ENCODE measurements around the gene OVOL1. TPM values are rescaled to one million over a fixed set of nuclear protein-coding genes. Genes with fewer than 3 reads are reported as not detected.

The OVOL1 gene
- total RNA-seq, 3 donors from 2014 or later (not counting 1 experiment from before 2014, with no cell fraction given) = 0.11 to 0.12 TPM; not detected in 1

DNA sequence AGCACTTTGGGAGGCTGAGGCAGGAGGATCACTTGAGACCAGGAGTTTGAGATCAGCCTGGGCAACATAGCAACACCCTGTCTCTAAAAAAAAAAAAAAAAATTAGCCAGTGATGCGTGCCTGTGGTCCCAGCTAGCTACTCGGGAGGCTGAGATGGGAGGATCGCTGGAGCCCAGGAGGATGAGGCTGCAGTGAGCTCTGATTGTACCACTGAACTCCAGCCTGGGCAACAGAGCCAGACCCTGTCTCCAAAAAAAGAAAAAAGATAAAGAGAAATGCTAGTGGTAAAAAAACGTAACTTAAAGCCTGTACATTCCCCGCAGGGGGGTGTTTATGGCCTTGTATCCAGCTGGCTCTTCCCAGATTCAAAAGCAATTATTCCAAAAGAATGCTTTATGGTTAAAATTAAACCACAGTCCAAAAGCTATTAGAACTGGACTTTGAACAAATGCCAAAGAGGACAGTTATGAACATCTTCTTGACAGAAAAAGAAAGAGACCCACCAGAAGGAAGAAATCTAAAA lies 30.5 kb downstream of the OVOL1 start:
- TF ChIP-seq CTCF (IDR thresholded peaks at IDR 0.05) = no peak
- DNase-seq = no peak
- no peaks in the 10 kb centered on the region for H3K27me3 Mint-ChIP-seq (ENCODE audit: low read depth in 2 of 2)
- H3K36me3 Mint-ChIP-seq = no peaks in the 10 kb centered on the region
- H3K4me1 Mint-ChIP-seq = peaks cover 14% of the 10 kb centered on the region in 2 donors
- intact Hi-C loops (cut with micrococcal nuclease) = loop anchor here (5.0 kb wide), 1 partner anchor 190 kb away; no protein-coding TSS in a partner anchor
- ATAC-seq = no peak
- Histone ChIP-seq H3K27ac (ENCODE audit: low read length) (peak overlapping the region; percentile 52), H3K4me3 (ENCODE audit: low read length) (peak overlapping the region; percentile 33), H3K27me3 (ENCODE audit: control insufficient read depth, insufficient read depth, low read length) (no peaks in the 10 kb centered on the region), H3K4me1 (ENCODE audit: control insufficient read depth, insufficient read depth, low read length) (peaks cover 14% of the 10 kb centered on the region), H3K36me3 (ENCODE audit: control insufficient read depth, insufficient read depth, low read length) (no peaks in the 10 kb centered on the region), H3K9me3 (ENCODE audit: control insufficient read depth, insufficient read depth, low read length) (no peaks in the 10 kb centered on the region)
- peak overlapping the region; percentile 93 for H3K4me3 Mint-ChIP-seq
- H3K9me3 Mint-ChIP-seq = no peaks in the 10 kb centered on the region
- H3K27ac Mint-ChIP-seq = peak overlapping the region; percentile 51 to 69
- WGBS (ENCODE audit: insufficient coverage) = 88% methylated on average over 5 of the region's 5 CpGs

DNA sequence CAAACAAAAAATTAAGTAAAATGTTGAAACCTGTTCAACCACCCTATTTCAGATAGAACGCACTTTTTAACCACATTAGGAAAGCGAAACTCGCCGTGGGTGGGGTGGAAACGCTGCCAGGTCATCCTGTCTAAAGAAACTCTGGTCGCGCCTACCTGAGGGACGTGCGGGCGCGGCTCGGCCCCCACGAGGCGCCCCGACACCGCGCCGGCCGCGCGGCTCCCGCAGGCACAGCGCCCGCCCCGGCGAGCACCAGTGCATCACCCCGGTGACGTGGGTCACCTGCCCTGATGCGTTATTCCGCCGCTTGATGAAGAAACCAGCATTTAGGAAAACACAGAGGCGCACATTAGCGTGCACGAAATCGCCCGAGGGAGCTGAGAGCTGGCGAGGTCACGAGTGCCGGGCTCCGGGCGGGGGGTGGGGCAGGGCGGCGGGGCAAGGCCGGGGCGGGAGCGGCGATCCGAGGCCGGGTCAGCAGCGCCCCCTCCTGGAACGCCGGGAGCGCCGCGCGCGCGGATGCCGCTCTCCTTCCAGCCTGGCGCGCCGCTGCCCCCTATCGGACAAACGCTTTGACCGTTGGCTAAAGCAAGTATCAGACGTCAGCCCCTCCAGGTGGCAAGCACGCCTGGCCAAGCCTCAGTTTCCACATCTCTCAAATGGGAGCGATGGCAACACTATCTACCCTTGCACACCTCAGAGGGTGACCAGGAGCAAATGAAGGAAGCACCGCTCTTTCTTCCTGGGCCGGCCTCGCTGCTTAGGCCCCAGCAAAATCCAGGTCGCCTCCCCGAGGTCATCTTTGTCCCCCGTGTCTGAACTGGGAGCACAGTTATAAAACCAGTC lies 31.2 kb downstream of the OVOL1 start:
- Histone ChIP-seq H3K27me3 (ENCODE audit: control insufficient read depth, insufficient read depth, low read length) (no peaks in the 10 kb centered on the region), H3K27ac (ENCODE audit: low read length) (peak overlapping the region; percentile 52), H3K4me3 (ENCODE audit: low read length) (peak overlapping the region; percentile 33), H3K9me3 (ENCODE audit: control insufficient read depth, insufficient read depth, low read length) (no peaks in the 10 kb centered on the region), H3K36me3 (ENCODE audit: control insufficient read depth, insufficient read depth, low read length) (no peaks in the 10 kb centered on the region), H3K4me1 (ENCODE audit: control insufficient read depth, insufficient read depth, low read length) (peaks cover 14% of the 10 kb centered on the region)
- peak; percentile 96 to 98 for DNase-seq
- peak overlapping the region; percentile 51 to 69 for H3K27ac Mint-ChIP-seq
- H3K27me3 Mint-ChIP-seq (ENCODE audit: low read depth in 2 of 2) = no peaks in the 10 kb centered on the region
- no peaks in the 10 kb centered on the region for H3K36me3 Mint-ChIP-seq
- WGBS (ENCODE audit: insufficient coverage) = 7% methylated on average over 74 of the region's 74 CpGs
- ATAC-seq = peak; percentile 98 to 100 (median 98)
- peaks cover 14% of the 10 kb centered on the region in 2 donors for H3K4me1 Mint-ChIP-seq
- no peaks in the 10 kb centered on the region for H3K9me3 Mint-ChIP-seq
- intact Hi-C loops (cut with micrococcal nuclease) = loop anchor here (1.0 to 5.0 kb wide), 5 partner anchors 37 to 191 kb away; partner anchors contain the start of gene AP5B1
- peak; percentile 100 for TF ChIP-seq CTCF (IDR thresholded peaks at IDR 0.05)
- H3K4me3 Mint-ChIP-seq = peak overlapping the region; percentile 93

DNA sequence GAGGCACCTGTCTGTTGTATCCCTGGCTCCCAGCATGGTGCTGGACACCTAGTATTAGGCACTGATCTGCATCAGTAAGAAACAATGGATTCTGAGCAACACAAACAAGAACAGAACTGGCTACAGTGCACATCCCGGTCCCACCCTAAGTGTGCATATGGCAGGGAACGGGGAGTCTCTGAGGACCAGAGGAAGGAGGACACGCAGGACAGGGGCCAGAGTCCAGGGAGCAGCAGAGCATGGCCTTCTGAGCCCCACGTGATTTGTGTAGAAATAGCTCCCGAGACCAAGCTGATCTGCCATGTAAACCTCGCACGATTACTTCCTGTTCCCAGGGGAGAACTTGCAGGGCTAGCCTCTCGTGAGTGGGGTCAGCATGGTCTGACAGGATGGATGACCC lies 34.2 kb downstream of the OVOL1 start:
- intact Hi-C loops (cut with micrococcal nuclease) = no loop called here
- H3K9me3 Mint-ChIP-seq = no peaks in the 10 kb centered on the region

More for the DNA sequence above, 34.2 kb downstream of the OVOL1 start:
- TF ChIP-seq CTCF (IDR thresholded peaks at IDR 0.05) = no peak
- Histone ChIP-seq H3K27ac (ENCODE audit: low read length) (no peak overlapping the region), H3K4me3 (ENCODE audit: low read length) (no peak overlapping the region), H3K36me3 (ENCODE audit: control insufficient read depth, insufficient read depth, low read length) (no peaks in the 10 kb centered on the region), H3K9me3 (ENCODE audit: control insufficient read depth, insufficient read depth, low read length) (no peaks in the 10 kb centered on the region), H3K27me3 (ENCODE audit: control insufficient read depth, insufficient read depth, low read length) (no peaks in the 10 kb centered on the region), H3K4me1 (ENCODE audit: control insufficient read depth, insufficient read depth, low read length) (peaks cover 14% of the 10 kb centered on the region)
- H3K4me1 Mint-ChIP-seq = peaks cover 14% of the 10 kb centered on the region in 2 donors
- H3K27me3 Mint-ChIP-seq (ENCODE audit: low read depth in 2 of 2) = no peaks in the 10 kb centered on the region
- H3K4me3 Mint-ChIP-seq = no peak overlapping the region
- no peaks in the 10 kb centered on the region for H3K36me3 Mint-ChIP-seq
- ATAC-seq (no peak), DNase-seq (no peak)
- 85% methylated on average over 8 of the region's 8 CpGs for WGBS (ENCODE audit: insufficient coverage)
- H3K27ac Mint-ChIP-seq = no peak overlapping the region

All from natural killer cell (primary cell).